SK-N-SH treated with all-trans-retinoic acid at 6 μM for 48 hours (cell line): ENCODE measurements around the gene KEL.

Source experiments
- ESRRG ChIP-seq: fragments of 250-450 bp; sonication (Bioruptor Pico); IDR thresholded peaks from 2 replicates; pipeline ENCODE4 v1.6.1; 2021; ENCODE audit warnings: mild to moderate bottlenecking
- GLIS3 ChIP-seq: fragments of 250-450 bp; sonication (Bioruptor Pico); IDR thresholded peaks from 2 replicates; pipeline ENCODE4 v1.5.0; 2020; ENCODE audit warnings: mild to moderate bottlenecking, moderate library complexity
- OSR1 ChIP-seq: fragments of 250-450 bp; sonication (Bioruptor Pico); IDR thresholded peaks from 2 replicates; pipeline ENCODE4 v1.8.0; 2022; ENCODE audit warnings: moderate library complexity, mild to moderate bottlenecking, inconsistent platforms
- PATZ1 ChIP-seq: fragments of 250-450 bp; sonication (Bioruptor Pico); IDR thresholded peaks from 2 replicates; pipeline ENCODE4 v1.8.0; 2020; ENCODE audit warnings: mild to moderate bottlenecking, moderate library complexity, borderline replicate concordance
- TCF4 ChIP-seq: fragments of 250-450 bp; sonication (Bioruptor Pico); IDR thresholded peaks from 2 replicates; pipeline ENCODE4 v1.8.0; 2021; ENCODE audit warnings: mild to moderate bottlenecking, moderate library complexity, borderline replicate concordance
- ZFP3 ChIP-seq: fragments of 250-450 bp; sonication (Bioruptor Pico); IDR thresholded peaks from 2 replicates; pipeline ENCODE4 v1.5.0; 2020; ENCODE audit warnings: mild to moderate bottlenecking, moderate library complexity
- ZNF70 ChIP-seq: fragments of 450-650 bp; formaldehyde crosslinking; IDR thresholded peaks from 2 replicates; pipeline ENCODE4 v1.5.0; 2020; ENCODE audit warnings: mild to moderate bottlenecking, moderate library complexity

GRCh38 chr7:142974626-142975025 is 12.5 kb upstream of the KEL start:
- no peak for TF ChIP-seq ESRRG
- TF ChIP-seq PATZ1 = no peak
- no peak for TF ChIP-seq ZFP3 (CRISPR knock-in tag)
- no peak for TF ChIP-seq OSR1 (CRISPR knock-in tag)
- no peak for TF ChIP-seq TCF4 (CRISPR knock-in tag)
- no peak for TF ChIP-seq GLIS3 (CRISPR knock-in tag)
- TF ChIP-seq ZNF70 (CRISPR knock-in tag) = no peak
